Measurements from ENCODE around the gene GAD2.

The GAD2 gene

DNA sequence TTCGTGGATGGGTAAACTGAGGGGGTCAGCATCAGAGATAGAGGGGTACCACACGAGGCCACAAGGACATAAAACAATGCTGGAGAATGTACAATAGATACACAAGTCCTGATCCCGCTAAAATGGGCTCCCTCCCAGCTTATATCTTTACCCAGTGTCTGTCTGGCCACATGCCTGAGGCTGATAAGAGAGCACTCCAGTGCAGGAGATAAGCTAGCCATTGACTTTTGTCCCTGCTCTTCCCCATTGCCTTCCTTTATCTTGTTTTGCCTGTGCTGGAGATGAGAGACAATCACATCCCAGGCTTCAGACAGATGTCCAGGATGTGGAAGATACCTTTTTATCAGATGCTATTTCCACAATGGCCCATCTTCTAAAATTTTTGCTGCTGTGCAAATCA is 6.0 kb downstream of the GAD2 start:
- DNase-seq (ENCODE audit: low read depth in 2 of 2): no peak

DNA sequence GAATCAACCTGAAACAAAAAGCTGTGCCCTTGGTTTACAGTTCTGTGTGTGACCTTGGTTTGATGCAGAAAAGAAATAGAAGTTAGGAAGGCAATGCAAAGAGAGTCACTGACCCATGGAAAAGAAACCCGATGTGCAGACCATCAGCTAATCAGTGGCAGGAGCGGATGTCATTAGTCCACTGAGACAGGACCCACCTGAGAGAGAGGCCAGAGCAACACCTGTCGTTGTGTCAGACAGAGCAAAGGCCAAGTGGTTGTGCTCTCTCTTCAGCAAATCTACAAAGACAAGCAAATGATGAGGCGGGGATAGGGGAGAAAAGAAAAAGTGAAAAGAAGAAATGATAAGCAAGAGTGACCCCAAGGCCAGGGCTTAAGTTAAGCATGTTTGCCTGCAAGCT is 8.7 kb downstream of the GAD2 start:
- DNase-seq (ENCODE audit: low read depth in 2 of 2): no peak

DNA sequence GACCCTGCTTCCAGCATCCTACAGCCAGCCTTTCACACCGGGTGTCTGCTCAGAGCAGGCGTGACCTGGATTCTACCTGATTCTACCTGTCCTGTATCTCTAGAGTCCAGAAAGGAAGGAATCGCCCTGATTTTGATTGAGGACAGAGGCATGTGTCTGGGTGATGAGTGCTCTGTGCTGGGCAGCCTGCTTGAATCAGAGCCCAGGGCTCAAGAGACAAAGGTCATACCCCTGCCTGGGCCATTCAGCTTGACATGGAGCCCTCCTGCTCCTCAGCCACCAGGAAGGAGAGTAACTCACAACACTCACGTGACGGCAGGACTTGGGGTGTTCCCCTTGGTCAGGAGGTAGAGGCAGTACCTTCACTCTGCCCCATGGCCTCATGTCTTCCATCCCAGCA is 11.2 kb downstream of the GAD2 start:
- DNase-seq (ENCODE audit: low read depth in 2 of 2): no peak

DNA sequence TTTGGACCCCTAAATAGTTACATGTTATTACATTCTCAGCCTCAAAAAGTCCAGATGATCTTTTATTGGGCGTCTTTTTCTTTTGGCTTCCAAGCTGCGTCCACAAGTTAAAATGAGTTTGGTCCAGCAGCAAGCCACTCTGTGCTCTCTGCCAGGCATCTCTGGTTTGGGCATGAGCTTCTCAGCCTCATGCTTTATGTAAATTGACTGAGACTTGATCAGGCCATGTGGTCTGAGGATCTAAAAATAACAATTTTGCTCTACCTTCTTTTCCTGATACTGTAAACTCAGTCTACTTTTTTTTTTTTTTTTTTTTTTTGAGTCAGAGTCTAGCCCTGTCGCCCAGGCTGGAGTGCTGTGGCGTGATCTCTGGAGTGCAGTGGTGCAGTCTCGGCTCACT is 15.6 kb downstream of the GAD2 start:
- no peak for DNase-seq (ENCODE audit: low read depth in 2 of 2)

DNA sequence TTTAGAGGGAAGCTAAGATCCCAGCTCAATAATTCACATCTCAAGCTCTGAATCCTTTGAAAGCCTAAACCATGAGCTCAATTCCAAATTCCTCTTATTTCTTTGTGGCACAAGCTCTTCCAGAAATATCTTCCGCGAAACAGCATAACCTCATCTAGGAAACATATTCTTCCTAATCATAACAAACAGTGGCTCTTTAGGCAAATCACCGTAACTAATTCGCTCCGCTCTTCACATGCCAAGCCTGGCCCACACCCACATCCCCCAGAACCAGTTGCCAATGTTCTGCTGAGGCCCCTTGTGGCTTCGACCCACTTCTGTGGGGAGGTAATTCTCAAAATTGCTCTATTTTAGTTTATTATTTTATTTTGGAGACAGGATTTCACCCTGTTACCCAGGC is 19.2 kb downstream of the GAD2 start:
- DNase-seq (ENCODE audit: low read depth in 2 of 2): no peak

DNA sequence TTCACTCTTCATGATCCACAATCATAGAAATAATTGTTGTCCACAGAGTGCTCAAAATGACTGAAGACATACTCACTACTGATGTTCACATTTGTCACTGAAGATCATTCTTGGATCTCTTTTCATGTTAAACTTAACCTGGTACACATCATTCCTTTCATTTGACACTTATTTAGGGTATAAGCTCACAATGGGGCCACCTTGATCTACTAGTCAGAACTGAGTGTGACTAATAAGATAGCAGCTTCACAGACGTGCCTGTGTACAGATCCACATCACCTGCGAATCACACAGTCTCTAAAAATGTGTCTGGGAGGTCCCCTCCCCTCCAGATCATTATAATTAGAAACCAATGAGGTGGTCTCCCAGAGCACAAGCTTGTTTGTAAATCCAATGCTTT is 21.8 kb downstream of the GAD2 start:
- no peak for DNase-seq (ENCODE audit: low read depth in 2 of 2)

DNA sequence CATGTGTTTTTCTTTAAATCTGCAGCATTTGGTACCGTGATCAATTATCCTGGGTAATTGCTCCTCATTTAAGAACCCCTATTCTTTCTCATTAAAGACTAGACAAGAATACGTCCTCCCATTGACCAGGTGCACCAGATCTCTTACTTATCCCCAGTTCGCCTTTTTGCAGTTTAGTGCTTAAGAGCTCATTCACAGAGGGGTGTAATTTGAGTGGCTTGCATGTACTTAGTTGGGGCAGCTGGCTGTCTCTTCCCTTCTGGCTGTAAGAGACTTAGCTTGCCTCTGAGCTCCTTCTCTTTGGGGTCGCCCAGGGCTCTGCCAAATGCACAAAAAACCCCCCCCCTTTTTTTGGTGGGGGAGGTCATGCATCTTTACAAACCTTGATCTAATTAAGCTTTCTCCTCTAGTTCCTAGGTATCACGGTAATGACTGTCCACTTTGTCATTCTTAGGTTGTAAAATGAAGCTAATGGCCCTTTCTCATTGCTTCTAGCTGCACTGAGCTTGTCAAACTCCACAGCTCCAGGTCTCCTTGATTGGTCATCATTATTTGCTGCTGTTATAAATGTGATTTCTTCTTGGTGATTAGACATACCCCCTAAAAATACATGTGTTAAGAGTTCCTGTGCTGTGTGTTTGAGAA is 26.3 kb downstream of the GAD2 start:
- DNase-seq (ENCODE audit: low read depth in 2 of 2): no peak

DNA sequence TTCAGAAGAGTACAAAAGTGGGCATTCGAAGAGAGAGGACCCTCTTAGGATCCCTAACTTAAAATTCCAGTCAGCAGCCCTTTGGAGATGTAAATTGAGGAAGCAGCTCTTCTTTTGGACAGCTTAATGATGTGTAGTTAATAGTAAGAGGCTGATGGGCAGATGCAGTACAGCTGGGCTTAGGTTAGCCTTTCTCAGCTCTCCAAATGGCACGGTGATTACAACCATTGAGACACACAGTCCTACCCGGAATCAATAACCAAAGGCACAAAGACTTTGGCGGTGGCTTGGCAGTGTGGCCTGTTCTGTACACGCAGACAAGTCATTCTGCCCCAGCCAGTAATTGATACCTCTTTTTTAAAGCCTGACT is 26.8 kb downstream of the GAD2 start:
- DNase-seq (ENCODE audit: low read depth in 2 of 2): no peak

DNA sequence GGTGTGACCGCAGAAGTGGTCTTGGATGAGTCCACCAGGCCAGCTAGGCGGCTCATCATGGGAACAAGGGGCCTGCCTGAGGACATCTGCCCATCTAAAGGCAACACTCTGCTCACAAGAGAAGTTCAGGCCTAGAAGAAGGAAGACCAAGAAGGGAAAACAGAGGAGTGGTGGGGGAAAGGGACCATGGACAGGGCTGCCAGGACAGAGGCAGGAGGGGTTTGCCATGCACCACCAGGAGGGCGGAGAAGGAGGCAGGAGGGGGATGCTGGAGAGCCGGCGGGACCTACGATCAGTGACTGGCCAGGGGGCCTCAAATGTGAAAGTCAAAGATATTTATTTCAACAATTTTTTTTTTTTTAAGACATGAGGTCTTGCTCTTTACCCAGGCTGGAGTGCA is 33.1 kb downstream of the GAD2 start:
- DNase-seq (ENCODE audit: low read depth in 2 of 2): no peak

DNA sequence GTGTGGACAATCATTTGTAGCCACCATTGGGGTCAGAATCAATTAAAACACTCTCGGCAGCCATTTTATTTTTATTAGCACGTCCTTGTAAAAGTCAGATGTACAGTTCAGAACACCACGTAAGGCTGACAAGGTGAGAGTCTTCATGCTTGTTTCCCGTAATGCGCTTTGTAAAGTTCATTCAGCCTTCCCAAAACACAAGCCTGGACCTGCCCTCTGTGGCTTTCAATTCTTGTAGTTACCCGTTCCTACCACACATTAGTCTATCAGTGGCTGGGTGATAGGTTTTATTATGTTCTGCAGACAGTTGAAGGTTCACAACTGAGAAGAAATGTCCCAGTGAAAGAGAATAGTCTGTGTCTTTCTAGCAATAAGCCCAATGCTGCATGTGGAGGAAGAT is 35.4 kb downstream of the GAD2 start:
- DNase-seq (ENCODE audit: low read depth in 2 of 2): no peak

DNA sequence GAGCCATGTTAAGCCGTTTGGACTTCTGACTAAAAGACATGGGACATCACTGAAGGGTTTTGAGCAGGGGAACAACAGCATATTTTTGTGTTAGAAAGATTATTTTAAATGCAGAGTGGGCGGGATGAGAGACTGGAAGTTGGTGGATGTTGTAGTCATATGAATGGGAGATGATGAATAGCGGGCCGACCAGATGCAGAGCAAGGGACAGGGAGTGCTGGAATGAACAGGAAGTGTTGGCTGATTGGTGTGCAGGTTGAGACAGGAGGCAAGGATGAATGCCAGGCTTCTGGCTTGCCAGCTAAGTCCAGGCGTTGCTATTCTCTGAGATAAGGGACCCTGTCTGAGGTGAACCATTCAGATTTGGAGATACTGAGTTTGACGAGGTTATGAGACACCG is 38.0 kb downstream of the GAD2 start:
- DNase-seq (ENCODE audit: low read depth in 2 of 2): no peak

DNA sequence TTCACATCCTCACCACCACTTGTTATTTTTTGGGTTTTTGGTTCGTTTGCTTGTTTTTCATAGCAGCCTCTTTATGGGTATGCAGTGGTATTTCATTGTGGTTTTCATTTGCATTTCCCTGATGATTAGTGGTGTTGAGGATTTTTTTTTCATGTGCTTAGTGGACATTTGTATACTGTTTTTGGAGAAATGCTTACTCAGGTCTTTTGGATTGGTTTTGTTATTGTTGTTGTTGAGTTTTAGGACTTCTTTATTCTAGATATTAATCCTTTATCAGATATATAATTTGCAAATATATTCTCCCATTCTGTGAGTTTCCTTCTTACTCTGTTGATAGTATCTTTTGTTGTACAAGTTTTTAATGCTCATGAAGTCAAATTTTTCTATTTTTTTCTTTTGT is 42.8 kb downstream of the GAD2 start:
- DNase-seq (ENCODE audit: low read depth in 2 of 2): no peak

DNA sequence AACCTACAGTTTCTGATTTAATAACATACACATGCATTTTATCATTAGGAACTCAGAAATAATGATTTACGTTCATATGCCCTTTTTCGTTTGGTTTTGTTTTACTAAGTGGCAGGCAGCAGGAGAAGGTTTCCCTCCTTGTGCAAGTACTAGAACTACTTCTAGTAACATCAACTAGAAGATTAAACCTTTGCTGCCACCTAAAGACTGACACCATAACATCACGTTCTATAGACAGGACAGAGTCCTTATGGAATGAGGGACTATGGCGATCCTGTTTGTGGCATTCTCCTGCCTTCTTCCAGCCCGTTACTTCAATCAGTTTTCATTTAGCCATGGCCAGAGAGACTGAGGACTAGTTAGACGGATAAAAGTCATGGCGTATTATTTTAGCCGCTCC is 53.2 kb downstream of the GAD2 start:
- no peak for DNase-seq (ENCODE audit: low read depth in 2 of 2)

DNA sequence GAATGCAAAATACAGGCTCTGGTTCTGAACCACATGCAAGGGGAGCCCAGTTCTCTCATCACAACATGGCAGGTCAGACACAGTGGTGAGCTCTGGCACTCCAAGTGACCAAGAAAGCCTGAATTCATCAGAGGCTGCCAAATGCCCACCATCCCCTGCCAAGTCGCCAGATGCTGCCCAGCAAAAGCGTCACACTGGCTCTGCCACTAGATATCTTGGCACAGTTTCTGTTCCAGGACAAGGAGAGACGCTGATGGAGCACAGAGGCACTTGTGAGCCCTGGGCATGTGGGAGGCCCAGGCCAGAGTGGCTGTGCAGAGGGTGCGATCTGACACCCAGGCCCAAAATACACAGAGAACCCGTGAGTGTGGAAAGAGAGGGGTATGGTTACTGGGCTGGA is 57.8 kb downstream of the GAD2 start:
- DNase-seq (ENCODE audit: low read depth in 2 of 2): no peak

DNA sequence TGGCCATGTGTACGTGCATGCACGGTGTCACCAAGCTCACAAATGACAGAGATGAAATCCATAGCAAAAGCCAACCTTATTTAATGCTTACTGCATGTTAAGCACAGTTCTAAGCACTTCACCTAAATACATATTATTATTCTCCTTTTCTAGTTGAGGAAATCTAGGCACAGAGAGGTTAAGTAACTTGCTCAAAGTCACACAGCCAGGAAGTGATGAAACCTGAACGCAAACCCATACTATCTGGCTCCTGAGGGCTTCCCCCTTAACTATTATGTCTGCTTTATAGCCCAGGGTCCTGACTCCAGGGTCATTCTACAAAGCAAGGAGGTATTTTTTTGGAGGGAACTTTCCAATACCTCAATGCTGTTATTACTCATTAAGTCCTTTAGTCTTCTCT is 61.7 kb downstream of the GAD2 start:
- no peak for DNase-seq (ENCODE audit: low read depth in 2 of 2)

DNA sequence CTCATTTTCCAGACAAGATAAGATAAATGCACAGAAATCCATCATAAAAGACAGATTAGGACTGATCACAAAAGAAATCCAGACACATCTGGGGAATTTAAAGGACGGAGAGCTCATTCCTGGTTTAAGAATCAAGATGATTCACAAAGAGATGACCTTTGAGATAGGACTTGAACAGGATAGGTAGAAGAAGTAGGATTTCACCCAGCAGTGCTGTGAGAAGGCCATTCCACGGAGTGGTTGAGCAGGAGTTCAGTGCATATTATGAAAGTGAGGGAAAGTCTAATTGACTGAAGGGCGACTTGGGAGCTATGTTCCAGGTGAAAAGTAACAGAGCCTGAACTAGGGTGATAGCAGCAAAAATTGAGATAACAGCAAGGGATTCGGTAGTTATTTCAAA is 73.7 kb downstream of the GAD2 start:
- no peak for DNase-seq (ENCODE audit: low read depth in 2 of 2)

DNA sequence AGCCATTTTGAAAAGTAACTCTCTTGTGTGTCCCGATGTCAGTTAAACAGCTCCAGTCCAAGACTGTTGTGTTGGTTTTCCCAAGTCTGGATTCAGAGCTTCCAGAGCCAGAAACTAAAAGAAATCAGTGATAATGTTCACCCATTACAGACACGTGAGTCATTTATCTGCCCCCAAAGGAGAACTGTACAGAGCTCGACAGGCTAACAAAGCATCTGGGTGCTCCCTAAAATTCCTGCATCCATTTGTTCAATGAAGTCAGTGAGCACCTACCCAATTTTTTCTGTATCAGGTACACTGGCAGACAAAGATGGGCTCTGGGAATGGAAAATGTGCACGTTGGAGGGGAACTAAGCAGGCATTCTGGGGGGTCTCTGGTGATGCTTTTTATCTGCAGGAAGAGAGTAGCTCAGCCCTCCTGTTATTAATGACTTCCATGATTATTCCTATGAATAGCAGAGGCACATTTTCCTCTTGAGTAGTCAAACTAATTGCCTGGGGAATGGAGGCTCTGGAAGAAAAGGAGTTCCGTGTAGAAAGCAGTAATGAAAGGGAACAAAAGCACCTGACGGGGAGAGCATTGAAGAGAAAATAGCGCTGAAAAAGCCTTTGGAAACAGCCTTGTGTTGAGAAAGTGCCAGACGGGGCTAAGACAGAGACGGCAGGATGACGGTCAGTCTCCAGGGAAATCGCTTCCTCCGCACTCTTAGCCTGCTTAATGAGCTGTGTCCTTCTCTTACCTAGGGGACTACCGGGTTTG is 75.3 kb downstream of the GAD2 start:
- no peak for DNase-seq (ENCODE audit: low read depth in 2 of 2)

DNA sequence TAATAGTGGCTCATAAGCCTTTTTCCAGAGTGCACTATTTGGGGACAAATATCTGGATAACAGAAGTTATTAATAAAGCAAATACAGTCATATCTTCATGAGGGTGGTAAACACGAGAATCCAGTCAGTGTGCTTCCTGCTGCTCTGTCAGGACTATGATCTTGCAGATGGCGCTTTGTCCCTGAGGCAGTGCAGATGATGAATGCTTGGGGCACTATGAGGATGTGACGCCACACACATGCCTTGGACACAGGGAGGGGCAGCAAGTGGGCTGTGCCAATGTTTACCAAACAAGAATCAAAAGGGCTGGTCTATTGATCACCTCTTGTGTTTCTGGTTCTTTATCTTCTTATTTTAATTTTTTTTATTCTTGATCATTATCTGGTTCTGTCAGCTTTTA is 79.8 kb downstream of the GAD2 start:
- DNase-seq (ENCODE audit: low read depth in 2 of 2): no peak

DNA sequence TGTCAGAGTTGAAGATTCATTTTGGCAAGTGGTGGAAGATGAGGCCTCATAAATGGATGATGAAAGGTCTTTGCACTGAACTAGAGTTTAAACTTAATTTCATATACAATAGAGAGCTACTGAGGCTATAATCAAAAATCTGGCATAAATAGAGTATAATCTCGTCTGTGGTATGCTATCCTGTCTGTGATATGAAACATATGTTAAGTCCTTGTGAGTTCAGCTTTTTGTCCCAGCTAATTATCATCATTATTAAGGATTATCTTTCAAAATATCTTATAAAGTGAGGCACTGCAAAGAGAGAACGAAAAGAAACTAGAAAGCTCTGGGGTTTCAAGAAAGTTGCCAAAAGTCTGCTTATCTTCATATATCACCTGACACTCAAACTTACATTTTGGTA is 83.4 kb downstream of the GAD2 start:
- no peak for DNase-seq (ENCODE audit: low read depth in 2 of 2)

DNA sequence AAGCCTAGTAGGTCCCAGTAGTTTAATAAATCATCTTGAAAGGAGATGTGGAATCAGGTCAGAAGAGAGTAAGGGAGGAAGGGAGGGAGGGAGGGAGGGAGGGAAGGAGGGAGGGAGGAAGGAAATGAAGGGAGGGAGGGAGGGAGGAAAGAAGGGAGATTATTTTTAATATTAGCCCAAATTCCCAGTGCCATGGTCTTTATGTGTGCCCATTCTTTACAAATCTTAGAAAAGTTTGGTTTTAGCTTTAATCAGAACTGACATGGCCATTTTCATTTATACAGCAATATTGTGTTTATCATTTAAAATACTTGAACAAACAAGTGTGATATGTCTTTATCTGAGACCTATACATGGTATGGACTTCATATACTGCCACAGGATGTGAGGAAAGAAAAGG is 86.8 kb downstream of the GAD2 start:
- DNase-seq (ENCODE audit: low read depth in 2 of 2): no peak

DNA sequence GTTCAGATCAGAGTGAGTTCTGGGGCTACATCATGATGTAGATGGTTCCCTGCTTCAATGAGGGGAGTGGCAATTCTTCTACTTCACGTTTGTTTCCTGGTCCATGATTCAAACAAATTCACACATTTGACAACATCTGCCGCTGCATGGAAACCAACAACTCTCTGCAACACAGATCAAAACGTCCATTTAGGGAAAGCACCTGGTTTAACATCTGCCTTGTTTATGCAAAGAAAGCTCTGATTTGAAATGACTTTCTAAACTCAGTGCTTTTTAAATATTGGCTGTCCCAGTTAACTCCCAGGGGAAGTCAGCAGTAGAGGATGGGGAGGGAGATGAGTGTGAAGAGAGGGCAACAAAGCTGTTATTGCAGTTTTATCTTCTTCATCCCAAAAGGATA is 93.8 kb downstream of the GAD2 start:
- DNase-seq (ENCODE audit: low read depth in 2 of 2): no peak

DNA sequence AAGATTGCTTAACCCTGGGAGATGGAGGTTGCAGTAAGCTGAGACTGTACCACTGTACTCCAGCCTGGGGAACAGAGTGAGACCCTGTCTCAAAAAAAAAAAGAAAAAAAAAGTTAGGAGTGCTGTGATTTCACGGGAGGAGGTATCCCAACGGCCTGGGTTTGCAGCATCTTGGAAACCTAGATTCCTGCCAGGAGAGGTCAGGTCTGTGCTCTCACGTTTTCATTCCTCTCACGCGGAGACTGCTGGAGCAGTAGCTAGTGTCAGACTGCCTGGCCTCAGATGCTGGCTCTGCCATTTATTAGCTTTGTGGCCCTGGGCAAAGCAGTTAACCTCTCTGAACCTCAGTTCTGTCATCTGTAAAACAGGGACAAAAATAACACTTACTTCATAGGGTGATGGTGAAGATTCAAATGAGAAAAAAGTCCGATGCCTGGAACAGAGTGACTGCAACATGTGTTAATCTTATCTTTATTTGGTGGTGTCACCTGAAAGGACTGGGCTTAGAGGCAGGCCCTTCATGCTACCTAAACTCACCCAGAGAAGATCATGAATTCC is 94.9 kb downstream of the GAD2 start:
- DNase-seq (ENCODE audit: low read depth in 2 of 2): no peak

DNA sequence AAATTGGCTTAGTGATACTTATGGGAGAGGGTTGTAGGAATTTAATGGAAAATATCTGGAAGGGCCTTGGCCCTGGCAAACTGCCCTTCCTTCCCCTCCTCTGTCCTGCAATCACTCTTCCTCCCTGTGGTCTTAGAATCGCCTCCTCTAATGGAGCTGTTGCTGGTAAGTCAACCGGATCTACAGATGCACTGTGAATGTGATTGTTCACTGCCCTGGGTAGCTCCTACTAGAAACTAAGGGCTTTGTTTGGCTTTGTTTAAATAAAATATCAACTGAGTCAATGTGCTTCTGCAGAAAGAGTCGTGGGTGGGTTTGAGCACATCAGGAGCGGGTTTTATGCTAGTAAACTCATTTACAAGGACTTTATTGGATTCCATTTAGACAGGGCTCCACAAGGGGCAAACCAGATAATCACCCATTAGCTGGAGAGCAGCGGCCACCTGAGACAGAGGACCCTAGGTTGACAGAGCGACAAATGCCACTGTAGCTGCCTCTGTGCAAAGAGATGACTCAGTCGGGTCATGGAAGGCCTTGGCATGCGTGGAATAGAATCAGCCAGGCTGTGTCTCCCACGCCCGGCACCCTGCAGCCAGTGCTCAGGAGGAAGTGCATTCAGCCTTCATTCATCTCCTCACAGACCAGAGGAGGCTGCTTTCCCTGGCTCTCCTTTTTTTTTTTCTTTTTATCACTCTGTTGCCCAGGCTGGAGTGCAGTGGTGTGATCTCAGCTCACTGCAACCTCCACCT is 97.9 kb downstream of the GAD2 start:
- no peak for DNase-seq (ENCODE audit: low read depth in 2 of 2)
